K562 (cell line): Measurements from ENCODE around the gene ANK2. TPM values are rescaled to one million over a fixed set of nuclear protein-coding genes. Genes with fewer than 3 reads are reported as not detected.

Experiments
- ATAC-seq: fragments of 200-7000 bp; cut with Tn5 transposase; 3 replicates; pipeline ENCODE4 v1.9.1; 2020; ENCODE audit warnings: moderate library complexity
- BruUV-seq: library from RNA; stranded (reverse); fragments of 400-500 nt; replicated peaks from 2 replicates; lab custom pipeline; 2021; lab: Mats Ljungman, UMichigan
- CTCF ChIA-PET: fragments of 300-600 bp; formaldehyde crosslinking; extraction: SDS; loops from one replicate; lab custom pipeline; 2021; ENCODE audit warnings: low intra/inter-chr PET ratio; lab: Yijun Ruan, JAX
- POLR2A ChIA-PET: fragments of 300-600, 350-650 bp; sonication (Branson Sonifier 250); formaldehyde crosslinking; extraction: SDS; loops from one replicate; lab custom pipeline; 2021; ENCODE audit warnings: antibody characterized with exemption, inconsistent platforms; lab: Yijun Ruan, JAX
- DNase-seq, 4 experiments: peaks; one replicate each; pipeline versions ENCODE4 v3.0.0 to v3.0.0-alpha.2; 2011 to 2018; ENCODE audit warnings: low spot score in 3 of 4, mixed read lengths in 3 of 4; ENCODE audit errors: extremely low read depth in 1 of 4
- FAIRE-seq: peaks from 2 replicates; lab custom pipeline; 2011; peaks lifted over from hg19 to GRCh38; lab: Jason Lieb, UNC
- H2AFZ ChIP-seq: 2 replicates; pipeline ENCODE4 v1.6.0; 2011; ENCODE audit warnings: low read depth, low read length, control low read depth, inconsistent platforms
- H3K27ac ChIP-seq: fragments of 200-600 bp; 3 replicates; pipeline ENCODE4 v1.8.0; 2011; ENCODE audit warnings: low read depth, mild to moderate bottlenecking, control low read depth, inconsistent platforms, low read length, moderate library complexity, mixed read lengths; ENCODE audit errors: extremely low read depth
- H3K27me3 ChIP-seq, 2 experiments: fragments of 300-600 bp in 1 of 2; 2 replicates in 1 of 2; 3 replicates in 1 of 2; pipeline versions ENCODE4 v1.6.0 to v1.8.0; 2011; ENCODE audit warnings: inconsistent platforms in 2 of 2, low read length in 2 of 2, mild to moderate bottlenecking in 1 of 2, mixed read lengths in 1 of 2, moderate library complexity in 1 of 2; ENCODE audit not compliant: control insufficient read depth in 2 of 2, insufficient read depth in 2 of 2
- H3K36me3 ChIP-seq: fragments of 300-600 bp; 3 replicates; pipeline ENCODE4 v1.8.0; 2011; ENCODE audit warnings: mild to moderate bottlenecking, low read length, inconsistent platforms; ENCODE audit not compliant: control insufficient read depth, insufficient read depth
- H3K4me1 ChIP-seq, 2 experiments: fragments of 200-600 bp in 1 of 2; replicated peaks in 1 of 2; 2 replicates in 1 of 2; 3 replicates in 1 of 2; pipeline versions ENCODE4 v1.5.1 to v1.8.0; 2011; ENCODE audit warnings: inconsistent platforms in 2 of 2, low read length in 2 of 2, mild to moderate bottlenecking in 1 of 2, mixed read lengths in 1 of 2, moderate library complexity in 1 of 2; ENCODE audit not compliant: control insufficient read depth in 2 of 2, insufficient read depth in 2 of 2
- H3K4me2 ChIP-seq: 2 replicates; pipeline ENCODE4 v1.6.1; 2011; ENCODE audit warnings: low read length, control low read depth, inconsistent platforms, mixed read lengths; ENCODE audit not compliant: insufficient read depth
- H3K4me3 ChIP-seq: fragments of 200-600 bp; sonication (generic), shearing (Covaris generic); 2 replicates; pipeline ENCODE4 v1.5.1; 2016; ENCODE audit warnings: control low read depth, inconsistent platforms
- H3K79me2 ChIP-seq: fragments of 200-600 bp; 3 replicates; pipeline ENCODE4 v1.8.0; 2011; ENCODE audit warnings: low read length, inconsistent platforms; ENCODE audit not compliant: control insufficient read depth, insufficient read depth
- H3K9ac ChIP-seq, 2 experiments: 2 replicates each; pipeline versions ENCODE4 v1.6.0 to v1.6.1; 2011; ENCODE audit warnings: low read depth in 2 of 2, low read length in 2 of 2, control low read depth in 1 of 2, inconsistent platforms in 1 of 2, mild to moderate bottlenecking in 1 of 2, mixed read lengths in 1 of 2; ENCODE audit not compliant: insufficient read depth in 1 of 2
- H3K9me1 ChIP-seq: one replicate; pipeline ENCODE4 v1.6.0; 2011; ENCODE audit warnings: inconsistent platforms, mild to moderate bottlenecking, low read length, moderate library complexity; ENCODE audit not compliant: control insufficient read depth, insufficient read depth
- H3K9me3 ChIP-seq: replicated peaks from 2 replicates; pipeline ENCODE4 v1.5.1; 2011; ENCODE audit warnings: low read depth, low read length, inconsistent platforms; ENCODE audit not compliant: control insufficient read depth, insufficient read depth
- H4K20me1 ChIP-seq: replicated peaks from 2 replicates; pipeline ENCODE4 v1.6.1; 2011; ENCODE audit warnings: low read length, inconsistent platforms, mixed read lengths; ENCODE audit not compliant: control insufficient read depth, insufficient read depth
- CC2D1A ChIP-seq: fragments of 450-650 bp; IDR thresholded peaks from 2 replicates; pipeline ENCODE4 v1.6.1; 2017; ENCODE audit warnings: mild to moderate bottlenecking
- HMBOX1 ChIP-seq: sonication (generic); IDR thresholded peaks from 2 replicates; pipeline ENCODE4 v1.6.1; 2016
- KLF1 ChIP-seq: fragments of 450-650 bp; IDR thresholded peaks from 2 replicates; pipeline ENCODE4 v1.6.1; 2016; ENCODE audit warnings: missing genetic modification characterization, missing compliant biosample characterization
- NR1H2 ChIP-seq: sonication (generic); formaldehyde crosslinking; IDR thresholded peaks from 2 replicates; pipeline ENCODE4 v1.4.0; 2020; ENCODE audit warnings: mild to moderate bottlenecking, missing genetic modification reagents
- TARDBP ChIP-seq: fragments of 450-650 bp; IDR thresholded peaks from 2 replicates; pipeline ENCODE4 v1.6.1; 2016
- THRAP3 ChIP-seq: fragments of 450-650 bp; IDR thresholded peaks from 2 replicates; pipeline ENCODE4 v1.6.1; 2016; ENCODE audit warnings: mild to moderate bottlenecking, inconsistent platforms, borderline replicate concordance
- TOE1 ChIP-seq, 2 experiments: fragments of 450-650 bp in 1 of 2; sonication (generic) in 1 of 2; formaldehyde crosslinking in 1 of 2; IDR thresholded peaks; 2 replicates each; pipeline versions ENCODE4 v1.7.1 to v1.8.0; 2016 to 2022; ENCODE audit warnings: borderline replicate concordance in 2 of 2, mild to moderate bottlenecking in 2 of 2, antibody characterized with exemption in 1 of 2, inconsistent platforms in 1 of 2, low read depth in 1 of 2, missing genetic modification reagents in 1 of 2, moderate library complexity in 1 of 2
- ZNF324 ChIP-seq: fragments of 250-450 bp; sonication (Bioruptor Pico); IDR thresholded peaks from 2 replicates; pipeline ENCODE4 v1.4.0; 2020; ENCODE audit warnings: mild to moderate bottlenecking
- WGBS: fragments of 100-300 bp; shearing (Covaris generic); methylation state at CpG from one replicate; pipeline ENCODE4 v1.1.6; 2016; ENCODE audit warnings: low coverage, mixed read lengths; ENCODE audit not compliant: insufficient coverage; ENCODE audit errors: missing lambda C conversion rate; 5-methylcytosine and 5-hydroxymethylcytosine counted together
- in situ Hi-C: fragments of 300-500 bp; cut with MboI; formaldehyde crosslinking; loops from 4 replicates; pipeline ENCODE4 v1.15.0; 2018; ENCODE audit warnings: inconsistent platforms, mixed read lengths
- intact Hi-C: fragments of 100-400 bp; cut with micrococcal nuclease; formaldehyde crosslinking; loops from 2 replicates; pipeline ENCODE4 v1.14.2; 2022
- polyA plus RNA-seq, 8 experiments: library from polyadenylated mRNA; depleted of rRNA in 4 of 8; stranded (reverse) in 5 of 8; unstranded in 3 of 8; fragments of >200 nt; fragmentation: Nextera tagmentation in 2 of 8; fragmentation: Illumina TruSeq in 1 of 8; extraction: Ambion mirVana in 2 of 8; extraction: Trizol in 1 of 8; gene quantifications; 2 replicates each; pipeline versions ENCODE4 v1.2.1 to v1.2.3, GENCODE V29; 2011 to 2014; ENCODE audit warnings: inconsistent platforms in 1 of 8, missing spikeins in 1 of 8
- total RNA-seq, 7 experiments: library from RNA; depleted of rRNA in 6 of 7; stranded (reverse); fragments of >200 nt in 6 of 7; fragmentation: Illumina TruSeq in 2 of 7; extraction: Trizol in 2 of 7; gene quantifications; 2 replicates each; pipeline versions ENCODE4 v1.2.1 to v1.2.3, GENCODE V29; 2011 to 2021; ENCODE audit warnings: low replicate concordance in 1 of 7

The ANK2 gene
- total and polyA plus RNA-seq, 9 of the 15 experiments (the other 6 are each of a cell fraction or from before 2014, with no cell fraction given), result 0.07 to 0.24 TPM; not detected in 7

GRCh38 chr4:113383111-113383785, 333.8 kb downstream of the ANK2 start:
- Histone ChIP-seq H3K9me1 (no peaks in the 10 kb centered on the region), H3K27ac (no peak overlapping the region), H3K9me3 (no peaks in the 10 kb centered on the region), H3K27me3 (no peaks in the 10 kb centered on the region), H3K79me2 (no peaks in the 10 kb centered on the region), H3K4me3 (no peak overlapping the region), H3K4me2 (no peak overlapping the region), H3K36me3 (no peaks in the 10 kb centered on the region), H2AFZ (no peak overlapping the region), H3K9ac (no peak overlapping the region), H3K4me1 (no peaks in the 10 kb centered on the region), H4K20me1 (no peaks in the 10 kb centered on the region)
- intact Hi-C loops (no loop called here), in situ Hi-C loops (no loop called here)
- ChIA-PET POLR2A (no interaction called here), CTCF (no interaction called here)
- 0% methylated on average over 5 of the region's 5 CpGs for WGBS
- DNase-seq, result no peak
- TF ChIP-seq TOE1 (IDR thresholded peaks at IDR 0.05; ENCODE audit: borderline replicate concordance) (no peak), TOE1 (CRISPR knock-in tag; IDR thresholded peaks at IDR 0.05; ENCODE audit: borderline replicate concordance, low read depth) (no peak), TARDBP (no peak)
- ATAC-seq, result no peak
- no peak for FAIRE-seq
- no TSS peak for BruUV-seq

GRCh38 chr4:113384600-113384999, 335.1 kb downstream of the ANK2 start:
- BruUV-seq, result no TSS peak
- H3K9ac ChIP-seq, result no peak overlapping the region
- ChIA-PET CTCF (no interaction called here), POLR2A (no interaction called here)
- no peak for FAIRE-seq
- no peaks in the 10 kb centered on the region for H4K20me1 ChIP-seq
- in situ Hi-C loops, result no loop called here
- H3K9me3 ChIP-seq, result no peaks in the 10 kb centered on the region
- ATAC-seq, result no peak
- H3K4me3 ChIP-seq, result no peak overlapping the region
- H2AFZ ChIP-seq, result no peak overlapping the region
- H3K27me3 ChIP-seq, result no peaks in the 10 kb centered on the region
- no peak overlapping the region for H3K27ac ChIP-seq
- TF ChIP-seq HMBOX1 (no peak), KLF1 (no peak), CC2D1A (no peak), NR1H2 (CRISPR knock-in tag) (no peak), THRAP3 (no peak), ZNF324 (CRISPR knock-in tag) (no peak)
- H3K36me3 ChIP-seq, result no peaks in the 10 kb centered on the region
- no peaks in the 10 kb centered on the region for H3K79me2 ChIP-seq
- WGBS, result 0% methylated on average over 5 of the region's 5 CpGs
- no peaks in the 10 kb centered on the region for H3K9me1 ChIP-seq
- intact Hi-C loops, result no loop called here
- no peaks in the 10 kb centered on the region for H3K4me1 ChIP-seq
- no peak for DNase-seq
- no peak overlapping the region for H3K4me2 ChIP-seq
